C4-2B (cell line): ENCODE data around the gene ATP11A.

Source experiments
- CTCF ChIP-seq: fragments of 450-650 bp; conservative IDR thresholded peaks from 2 replicates; pipeline ENCODE4 v1.5.1; 2017; ENCODE audit warnings: mild to moderate bottlenecking
- ZFX ChIP-seq: fragments of 450-650 bp; IDR thresholded peaks from 2 replicates; pipeline ENCODE4 v1.6.1; 2017

GRCh38 chr13:112796190-112796915 is 106.5 kb downstream of the ATP11A start:
- TF ChIP-seq CTCF (no peak), ZFX (no peak)
